Bronchus fibroblast of lung (primary cell): ENCODE measurements around the gene SMAD4. TPM values are rescaled to one million over a fixed set of nuclear protein-coding genes. Genes with fewer than 3 reads are reported as not detected.

Experiments used
- total RNA-seq: library from RNA; depleted of rRNA; stranded (reverse); fragments of >200 nt; gene quantifications from 2 replicates; pipeline ENCODE4 v1.2.3, GENCODE V29; 2015

The SMAD4 gene
- total RNA-seq: 64.9 and 69.7 TPM in 2 replicates

DNA sequence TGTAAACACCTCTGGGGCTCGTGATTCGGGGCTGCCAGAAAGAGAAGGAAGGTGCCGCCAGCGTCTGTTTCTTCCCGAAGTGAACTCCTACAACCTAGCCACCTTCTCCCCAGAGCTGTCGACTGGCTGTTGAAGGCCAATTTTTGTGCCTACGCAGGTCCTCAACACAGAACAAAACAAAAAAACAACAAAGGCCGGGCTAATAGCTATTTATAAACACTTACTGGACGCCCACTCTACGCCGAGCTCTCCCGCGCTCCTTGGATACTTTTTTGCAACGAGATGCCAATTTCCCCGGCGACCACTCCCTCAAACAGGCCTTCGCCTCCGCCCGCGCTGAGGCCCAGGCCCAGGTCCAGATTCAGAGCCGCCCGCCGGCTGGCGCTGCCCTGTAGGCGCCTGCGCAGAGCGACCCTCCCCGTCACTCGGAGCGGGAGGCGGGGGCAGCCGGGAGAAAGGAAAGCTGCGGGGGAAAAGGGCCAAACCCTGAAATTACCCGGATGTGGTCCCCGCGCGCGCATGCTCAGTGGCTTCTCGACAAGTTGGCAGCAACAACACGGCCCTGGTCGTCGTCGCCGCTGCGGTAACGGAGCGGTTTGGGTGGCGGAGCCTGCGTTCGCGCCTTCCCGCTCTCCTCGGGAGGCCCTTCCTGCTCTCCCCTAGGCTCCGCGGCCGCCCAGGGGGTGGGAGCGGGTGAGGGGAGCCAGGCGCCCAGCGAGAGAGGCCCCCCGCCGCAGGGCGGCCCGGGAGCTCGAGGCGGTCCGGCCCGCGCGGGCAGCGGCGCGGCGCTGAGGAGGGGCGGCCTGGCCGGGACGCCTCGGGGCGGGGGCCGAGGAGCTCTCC, at the start of gene SMAD4:
Gene SMAD4, plus strand, starts transcription at position 520 of the 843 bp plus-strand sequence. CDS start 16,834 bp downstream, outside the sequence.

Other genes starting within 250 kb of the SMAD4 start
- gene MRO, start 210.2 kb upstream of the SMAD4 start, total RNA-seq: 0.30 TPM in 1 of 2 replicates, not detected in the other
- 39.5 and 42.4 TPM in 2 replicates for gene ME2, start 151.1 kb upstream of the SMAD4 start, total RNA-seq
- 6.6 and 7.4 TPM in 2 replicates for gene ELAC1, start 62.2 kb upstream of the SMAD4 start, total RNA-seq
- gene MEX3C, start 167.5 kb downstream of the SMAD4 start, total RNA-seq: 25.1 and 27.1 TPM in 2 replicates